HL-60 (cell line): ENCODE measurements around the gene BMERB1.

Source experiments
- DNase-seq, 2 experiments: peaks; one replicate each; pipeline ENCODE4 v3.0.0-alpha.2; 2010 to 2020; ENCODE audit warnings: low read depth in 1 of 2, low spot score in 1 of 2
- H3K27ac ChIP-seq: fragments of 250-450 bp; sonication (Bioruptor Pico); replicated peaks from 2 replicates; pipeline ENCODE4 v1.5.1; 2020; ENCODE audit warnings: mild to moderate bottlenecking, moderate library complexity
- H3K27me3 ChIP-seq: fragments of 250-450 bp; sonication (Bioruptor Pico); 2 replicates; pipeline ENCODE4 v1.5.1; 2021; ENCODE audit warnings: mild to moderate bottlenecking, moderate library complexity; ENCODE audit not compliant: insufficient read depth, poor library complexity, severe bottlenecking
- H3K4me3 ChIP-seq: replicated peaks from 2 replicates; pipeline ENCODE4 v1.5.1; 2011; ENCODE audit warnings: mild to moderate bottlenecking, control low read depth, low read length; ENCODE audit not compliant: insufficient read depth
- GABPA ChIP-seq: IDR thresholded peaks from 2 replicates; pipeline ENCODE4 v1.6.1; 2012; ENCODE audit warnings: low read depth
- POLR2AphosphoS5 ChIP-seq: IDR thresholded peaks from 2 replicates; pipeline ENCODE4 v1.6.1; 2012; ENCODE audit warnings: low read depth
- SPI1 ChIP-seq: IDR thresholded peaks from 2 replicates; pipeline ENCODE4 v1.6.1; 2012; ENCODE audit warnings: low read depth, mild to moderate bottlenecking, borderline replicate concordance
- TF ChIP-seq, protein P1 (sequence below): IDR thresholded peaks from 2 replicates; pipeline ENCODE4 v1.6.1; 2012; ENCODE audit warnings: low read depth; ENCODE audit not compliant: insufficient replicate concordance
- TF ChIP-seq, protein P2 (sequence below): IDR thresholded peaks from one replicate; pipeline ENCODE4 v1.5.1; 2011; ENCODE audit warnings: low read length, control low read depth, inconsistent platforms; ENCODE audit not compliant: insufficient read depth

The BMERB1 gene

GRCh38 chr16:15610369-15610871, 176.0 kb downstream of the BMERB1 start:
- Histone ChIP-seq H3K27me3 (no peaks in the 10 kb centered on the region), H3K27ac (no peak overlapping the region), H3K4me3 (no peak overlapping the region)
- TF ChIP-seq GABPA = no peak
- no peak for TF ChIP-seq POLR2AphosphoS5
- TF ChIP-seq, protein P1, sequence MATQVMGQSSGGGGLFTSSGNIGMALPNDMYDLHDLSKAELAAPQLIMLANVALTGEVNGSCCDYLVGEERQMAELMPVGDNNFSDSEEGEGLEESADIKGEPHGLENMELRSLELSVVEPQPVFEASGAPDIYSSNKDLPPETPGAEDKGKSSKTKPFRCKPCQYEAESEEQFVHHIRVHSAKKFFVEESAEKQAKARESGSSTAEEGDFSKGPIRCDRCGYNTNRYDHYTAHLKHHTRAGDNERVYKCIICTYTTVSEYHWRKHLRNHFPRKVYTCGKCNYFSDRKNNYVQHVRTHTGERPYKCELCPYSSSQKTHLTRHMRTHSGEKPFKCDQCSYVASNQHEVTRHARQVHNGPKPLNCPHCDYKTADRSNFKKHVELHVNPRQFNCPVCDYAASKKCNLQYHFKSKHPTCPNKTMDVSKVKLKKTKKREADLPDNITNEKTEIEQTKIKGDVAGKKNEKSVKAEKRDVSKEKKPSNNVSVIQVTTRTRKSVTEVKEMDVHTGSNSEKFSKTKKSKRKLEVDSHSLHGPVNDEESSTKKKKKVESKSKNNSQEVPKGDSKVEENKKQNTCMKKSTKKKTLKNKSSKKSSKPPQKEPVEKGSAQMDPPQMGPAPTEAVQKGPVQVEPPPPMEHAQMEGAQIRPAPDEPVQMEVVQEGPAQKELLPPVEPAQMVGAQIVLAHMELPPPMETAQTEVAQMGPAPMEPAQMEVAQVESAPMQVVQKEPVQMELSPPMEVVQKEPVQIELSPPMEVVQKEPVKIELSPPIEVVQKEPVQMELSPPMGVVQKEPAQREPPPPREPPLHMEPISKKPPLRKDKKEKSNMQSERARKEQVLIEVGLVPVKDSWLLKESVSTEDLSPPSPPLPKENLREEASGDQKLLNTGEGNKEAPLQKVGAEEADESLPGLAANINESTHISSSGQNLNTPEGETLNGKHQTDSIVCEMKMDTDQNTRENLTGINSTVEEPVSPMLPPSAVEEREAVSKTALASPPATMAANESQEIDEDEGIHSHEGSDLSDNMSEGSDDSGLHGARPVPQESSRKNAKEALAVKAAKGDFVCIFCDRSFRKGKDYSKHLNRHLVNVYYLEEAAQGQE = no peak
- TF ChIP-seq, protein P2, sequence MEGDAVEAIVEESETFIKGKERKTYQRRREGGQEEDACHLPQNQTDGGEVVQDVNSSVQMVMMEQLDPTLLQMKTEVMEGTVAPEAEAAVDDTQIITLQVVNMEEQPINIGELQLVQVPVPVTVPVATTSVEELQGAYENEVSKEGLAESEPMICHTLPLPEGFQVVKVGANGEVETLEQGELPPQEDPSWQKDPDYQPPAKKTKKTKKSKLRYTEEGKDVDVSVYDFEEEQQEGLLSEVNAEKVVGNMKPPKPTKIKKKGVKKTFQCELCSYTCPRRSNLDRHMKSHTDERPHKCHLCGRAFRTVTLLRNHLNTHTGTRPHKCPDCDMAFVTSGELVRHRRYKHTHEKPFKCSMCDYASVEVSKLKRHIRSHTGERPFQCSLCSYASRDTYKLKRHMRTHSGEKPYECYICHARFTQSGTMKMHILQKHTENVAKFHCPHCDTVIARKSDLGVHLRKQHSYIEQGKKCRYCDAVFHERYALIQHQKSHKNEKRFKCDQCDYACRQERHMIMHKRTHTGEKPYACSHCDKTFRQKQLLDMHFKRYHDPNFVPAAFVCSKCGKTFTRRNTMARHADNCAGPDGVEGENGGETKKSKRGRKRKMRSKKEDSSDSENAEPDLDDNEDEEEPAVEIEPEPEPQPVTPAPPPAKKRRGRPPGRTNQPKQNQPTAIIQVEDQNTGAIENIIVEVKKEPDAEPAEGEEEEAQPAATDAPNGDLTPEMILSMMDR = no peak
- no peak for TF ChIP-seq SPI1
- DNase-seq = no peak

GRCh38 chr16:15611610-15612009, 177.2 kb downstream of the BMERB1 start:
- no peak for TF ChIP-seq POLR2AphosphoS5
- Histone ChIP-seq H3K27ac (no peak overlapping the region), H3K27me3 (no peaks in the 10 kb centered on the region), H3K4me3 (no peak overlapping the region)
- DNase-seq = no peak

- no peak overlapping the region for H3K27ac ChIP-seq
- no peak for TF ChIP-seq GABPA
- TF ChIP-seq, protein P2 = no peak
- TF ChIP-seq SPI1 = no peak
- TF ChIP-seq POLR2AphosphoS5 = no peak
- TF ChIP-seq, protein P1 = no peak
- DNase-seq = no peak
- H3K27me3 ChIP-seq = no peaks in the 10 kb centered on the region
- no peak overlapping the region for H3K4me3 ChIP-seq
Observed at GRCh38 chr16:15613676-15614075, 179.3 kb downstream of the BMERB1 start.

GRCh38 chr16:15616012-15616411, 181.6 kb downstream of the BMERB1 start:
- Histone ChIP-seq H3K4me3 (no peak overlapping the region), H3K27ac (no peak overlapping the region), H3K27me3 (no peaks in the 10 kb centered on the region)
- DNase-seq = no peak
- TF ChIP-seq POLR2AphosphoS5 (no peak), SPI1 (no peak), GABPA (no peak)
- TF ChIP-seq, protein P2 = no peak
- TF ChIP-seq, protein P1 = no peak
